ENCODE results near the gene CD177. TPM values are rescaled to one million over a fixed set of nuclear protein-coding genes. Genes with fewer than 3 reads are reported as not detected.

Gene CD177
- total RNA-seq, 4 donors from 2014 or later: 0.31 to 2.6 (median 1.5) TPM

DNA sequence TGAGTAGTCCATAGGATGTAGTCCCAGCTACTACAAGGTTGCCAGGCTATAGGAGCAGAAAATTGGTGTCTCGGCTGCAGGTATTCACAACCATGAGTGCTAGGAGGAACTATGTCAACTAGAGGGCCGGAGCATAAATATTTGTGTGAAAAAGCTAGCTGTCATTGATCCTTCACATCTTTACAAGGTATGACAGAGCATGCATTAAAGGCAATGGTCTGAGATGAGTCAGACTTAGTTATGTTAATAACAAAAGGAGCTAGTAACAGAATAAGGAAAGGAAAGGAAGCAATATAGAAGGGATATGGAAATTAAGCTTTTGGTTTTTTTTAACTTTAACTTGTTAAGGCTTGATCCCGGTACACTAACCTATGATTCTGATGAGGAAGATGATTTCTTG lies 43.3 kb upstream of the CD177 start:
- Histone ChIP-seq H3K27me3 (peaks cover 8% of the 10 kb centered on the region), H3K9me3 (no peaks in the 10 kb centered on the region), H3K4me3 (no peak overlapping the region), H3K36me3 (no peaks in the 10 kb centered on the region), H3K27ac (no peak overlapping the region), H3K4me1 (no peaks in the 10 kb centered on the region)
- WGBS: 83% methylated on average over 3 of the region's 3 CpGs
- DNase-seq (ENCODE audit: low spot score in 2 of 2): no peak
- TF ChIP-seq POLR2AphosphoS5 (IDR thresholded peaks at IDR 0.05) (no peak), POLR2A (IDR thresholded peaks at IDR 0.05) (no peak), EP300 (IDR thresholded peaks at IDR 0.05) (no peak)
- TF ChIP-seq, protein P1, sequence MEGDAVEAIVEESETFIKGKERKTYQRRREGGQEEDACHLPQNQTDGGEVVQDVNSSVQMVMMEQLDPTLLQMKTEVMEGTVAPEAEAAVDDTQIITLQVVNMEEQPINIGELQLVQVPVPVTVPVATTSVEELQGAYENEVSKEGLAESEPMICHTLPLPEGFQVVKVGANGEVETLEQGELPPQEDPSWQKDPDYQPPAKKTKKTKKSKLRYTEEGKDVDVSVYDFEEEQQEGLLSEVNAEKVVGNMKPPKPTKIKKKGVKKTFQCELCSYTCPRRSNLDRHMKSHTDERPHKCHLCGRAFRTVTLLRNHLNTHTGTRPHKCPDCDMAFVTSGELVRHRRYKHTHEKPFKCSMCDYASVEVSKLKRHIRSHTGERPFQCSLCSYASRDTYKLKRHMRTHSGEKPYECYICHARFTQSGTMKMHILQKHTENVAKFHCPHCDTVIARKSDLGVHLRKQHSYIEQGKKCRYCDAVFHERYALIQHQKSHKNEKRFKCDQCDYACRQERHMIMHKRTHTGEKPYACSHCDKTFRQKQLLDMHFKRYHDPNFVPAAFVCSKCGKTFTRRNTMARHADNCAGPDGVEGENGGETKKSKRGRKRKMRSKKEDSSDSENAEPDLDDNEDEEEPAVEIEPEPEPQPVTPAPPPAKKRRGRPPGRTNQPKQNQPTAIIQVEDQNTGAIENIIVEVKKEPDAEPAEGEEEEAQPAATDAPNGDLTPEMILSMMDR (IDR thresholded peaks at IDR 0.05): no peak

DNA sequence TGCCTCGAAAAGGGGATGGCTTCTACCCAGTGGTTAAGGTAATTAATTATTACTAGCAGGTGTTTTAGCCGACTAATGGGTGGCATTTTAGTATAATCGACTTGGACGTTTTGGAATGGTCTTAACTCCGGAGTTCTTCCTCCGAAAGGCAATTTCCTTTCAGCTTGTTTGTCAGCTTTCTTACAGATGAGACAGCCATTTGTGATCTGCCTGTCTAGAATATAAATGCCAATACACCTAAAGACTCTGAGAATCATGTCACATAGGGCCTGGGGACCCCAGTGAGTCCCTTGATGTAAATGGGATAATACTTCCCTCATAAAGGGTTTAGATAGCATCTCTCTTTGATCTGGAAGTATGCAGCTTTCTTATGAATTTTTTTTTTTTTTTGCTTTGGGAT lies 42.2 kb upstream of the CD177 start:
- peaks cover 4% of the 10 kb centered on the region for H3K27me3 ChIP-seq
- DNase-seq (ENCODE audit: low spot score in 2 of 2): no peak
- TF ChIP-seq POLR2A (IDR thresholded peaks at IDR 0.05) (no peak), POLR2AphosphoS5 (IDR thresholded peaks at IDR 0.05) (no peak), EP300 (IDR thresholded peaks at IDR 0.05) (no peak)
- TF ChIP-seq, protein P1 (IDR thresholded peaks at IDR 0.05): no peak
- H3K4me3 ChIP-seq: no peak overlapping the region
- H3K4me1 ChIP-seq: no peaks in the 10 kb centered on the region
- WGBS: 81% methylated on average over 6 of the region's 6 CpGs
- no peaks in the 10 kb centered on the region for H3K9me3 ChIP-seq
- no peak overlapping the region for H3K27ac ChIP-seq
- H3K36me3 ChIP-seq: no peaks in the 10 kb centered on the region

DNA sequence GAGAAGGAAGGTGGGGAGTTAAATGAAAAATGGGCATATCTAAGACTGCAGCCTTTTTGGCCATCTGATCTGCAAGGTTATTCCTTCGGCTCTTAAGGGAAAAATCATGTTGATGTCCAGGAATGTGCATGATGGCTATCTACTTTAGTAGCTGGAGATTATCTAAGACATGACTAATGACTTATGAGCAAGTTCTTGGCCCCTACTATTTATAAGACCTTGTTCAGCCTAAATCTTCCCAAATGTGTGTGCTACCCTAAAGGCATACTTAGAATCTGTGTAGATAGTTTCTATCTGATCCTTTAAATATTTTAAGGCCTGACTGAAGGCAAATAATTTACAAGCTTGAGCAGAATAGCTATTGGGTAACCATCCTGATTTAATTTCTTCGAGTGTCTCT lies 41.8 kb upstream of the CD177 start:
- no peak overlapping the region for H3K4me3 ChIP-seq
- TF ChIP-seq, protein P1 (IDR thresholded peaks at IDR 0.05): no peak
- no peak for TF ChIP-seq EP300 (IDR thresholded peaks at IDR 0.05)
- no peak for TF ChIP-seq POLR2AphosphoS5 (IDR thresholded peaks at IDR 0.05)
- no peak for TF ChIP-seq POLR2A (IDR thresholded peaks at IDR 0.05)
- H3K36me3 ChIP-seq: no peaks in the 10 kb centered on the region
- DNase-seq (ENCODE audit: low spot score in 2 of 2): no peak
- H3K9me3 ChIP-seq: no peaks in the 10 kb centered on the region
- WGBS: 80% methylated on average over 2 of the region's 2 CpGs
- peaks cover 4% of the 10 kb centered on the region for H3K27me3 ChIP-seq
- H3K27ac ChIP-seq: no peak overlapping the region
- H3K4me1 ChIP-seq: no peaks in the 10 kb centered on the region

DNA sequence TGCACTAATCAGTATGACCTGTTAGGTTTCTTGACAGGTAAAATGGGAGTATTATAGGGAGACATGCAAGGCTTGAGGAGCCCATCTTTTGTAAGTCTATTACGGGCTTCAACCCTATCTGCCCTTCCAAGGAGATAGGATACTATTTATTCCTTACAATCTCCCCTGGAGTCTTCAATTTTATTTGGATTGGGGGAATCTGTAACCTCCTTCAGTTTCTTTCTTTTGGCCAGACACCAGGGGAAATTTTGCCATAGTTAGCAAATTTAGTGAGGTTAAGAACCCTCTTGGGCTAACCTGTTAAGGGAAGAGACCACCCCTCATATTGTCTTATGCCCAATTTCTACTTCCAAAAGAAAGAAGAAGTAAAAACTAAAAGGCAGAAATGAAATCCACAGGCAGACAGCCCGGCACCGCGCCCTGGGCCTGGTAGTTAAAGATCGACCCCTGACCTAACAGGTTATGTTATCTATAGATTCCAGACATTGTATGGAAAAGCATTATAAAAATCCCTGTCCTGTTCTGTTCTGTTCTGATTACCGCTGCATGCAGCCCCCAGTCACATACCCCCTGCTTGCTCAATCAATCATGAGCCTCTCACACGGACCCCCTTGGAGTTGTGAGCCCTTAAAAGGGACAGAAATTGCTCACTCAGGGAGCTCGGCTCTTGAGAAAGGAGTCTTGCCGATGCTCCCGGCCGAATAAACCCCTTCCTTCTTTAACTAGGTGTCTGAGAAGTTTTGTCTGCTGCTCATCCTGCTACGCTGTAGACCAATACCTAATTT lies 39.6 kb upstream of the CD177 start:
- H3K27me3 ChIP-seq: peaks cover 4% of the 10 kb centered on the region
- whole genome bisulfite sequencing: 94% methylated on average over 12 of the region's 12 CpGs
- H3K9me3 ChIP-seq: no peaks in the 10 kb centered on the region
- H3K27ac ChIP-seq: no peak overlapping the region
- no peaks in the 10 kb centered on the region for H3K36me3 ChIP-seq
- no peak for DNase-seq (ENCODE audit: low spot score in 2 of 2)
- TF ChIP-seq, protein P1 (IDR thresholded peaks at IDR 0.05): no peak
- TF ChIP-seq POLR2AphosphoS5 (IDR thresholded peaks at IDR 0.05): no peak
- no peak for TF ChIP-seq EP300 (IDR thresholded peaks at IDR 0.05)
- no peak for TF ChIP-seq POLR2A (IDR thresholded peaks at IDR 0.05)
- H3K4me1 ChIP-seq: no peaks in the 10 kb centered on the region
- H3K4me3 ChIP-seq: no peak overlapping the region

DNA sequence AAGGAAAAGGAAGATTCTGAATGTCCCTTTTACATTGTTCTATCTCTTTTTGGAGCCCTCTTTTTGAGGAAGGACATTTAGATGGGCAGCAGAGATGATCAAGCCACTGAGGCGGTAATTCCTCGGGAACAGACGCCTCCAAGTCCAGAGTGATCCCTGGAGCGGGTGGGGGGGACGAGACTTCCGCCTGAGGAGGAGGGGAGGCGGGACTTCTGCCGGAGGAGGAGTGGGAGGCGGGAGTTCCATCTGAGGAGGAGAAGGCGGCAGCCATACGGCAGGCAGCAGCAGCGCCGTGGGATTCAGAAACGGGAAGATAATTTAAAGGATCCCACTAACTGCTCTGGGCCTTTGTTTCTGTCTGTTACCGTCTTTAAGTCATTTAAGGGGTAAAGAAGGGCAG lies 37.6 kb upstream of the CD177 start:
- no peak overlapping the region for H3K27ac ChIP-seq
- H3K9me3 ChIP-seq: no peaks in the 10 kb centered on the region
- no peaks in the 10 kb centered on the region for H3K36me3 ChIP-seq
- TF ChIP-seq EP300 (IDR thresholded peaks at IDR 0.05) (no peak), POLR2A (IDR thresholded peaks at IDR 0.05) (no peak), POLR2AphosphoS5 (IDR thresholded peaks at IDR 0.05) (no peak)
- TF ChIP-seq, protein P1 (IDR thresholded peaks at IDR 0.05): no peak
- no peak for DNase-seq (ENCODE audit: low spot score in 2 of 2)
- no peaks in the 10 kb centered on the region for H3K27me3 ChIP-seq
- no peak overlapping the region for H3K4me3 ChIP-seq
- no peaks in the 10 kb centered on the region for H3K4me1 ChIP-seq
- 92% methylated on average over 15 of the region's 15 CpGs for WGBS
